Effector memory CD4-positive, alpha-beta T cell (primary cell): ENCODE data around the gene TRMT61A.

Experiments
- DNase-seq, 3 donors: peaks; one replicate each; pipeline ENCODE4 v3.0.0-alpha.2; 2020
- H3K27ac ChIP-seq: 2 replicates; pipeline ENCODE4 v1.7.0; 2013; ENCODE audit warnings: mild to moderate bottlenecking, low read length, moderate library complexity; ENCODE audit not compliant: insufficient read depth, poor library complexity, severe bottlenecking
- H3K27me3 ChIP-seq: replicated peaks from 2 replicates; pipeline ENCODE4 v1.7.0; 2013; ENCODE audit warnings: mild to moderate bottlenecking, low read length; ENCODE audit not compliant: insufficient read depth, control insufficient read depth, poor library complexity, severe bottlenecking
- H3K36me3 ChIP-seq: 2 replicates; pipeline ENCODE4 v1.7.0; 2013; ENCODE audit warnings: mild to moderate bottlenecking, low read length, moderate library complexity; ENCODE audit not compliant: control insufficient read depth, insufficient read depth
- H3K4me1 ChIP-seq: 2 replicates; pipeline ENCODE4 v1.7.0; 2013; ENCODE audit warnings: low read length, mild to moderate bottlenecking; ENCODE audit not compliant: control insufficient read depth, insufficient read depth, poor library complexity, severe bottlenecking
- H3K4me3 ChIP-seq: 2 replicates; pipeline ENCODE4 v1.7.0; 2013; ENCODE audit warnings: low read length, low read depth, mild to moderate bottlenecking; ENCODE audit not compliant: insufficient read depth, poor library complexity, severe bottlenecking
- H3K9me3 ChIP-seq: 2 replicates; pipeline ENCODE4 v1.7.0; 2013; ENCODE audit warnings: mild to moderate bottlenecking, low read length, moderate library complexity; ENCODE audit not compliant: control insufficient read depth

The TRMT61A gene

GRCh38 chr14:103542605-103543088 lies 13.7 kb downstream of the TRMT61A start:
- H3K27ac ChIP-seq, result no peak overlapping the region
- no peaks in the 10 kb centered on the region for H3K27me3 ChIP-seq
- no peaks in the 10 kb centered on the region for H3K36me3 ChIP-seq
- H3K4me3 ChIP-seq, result no peak overlapping the region
- H3K9me3 ChIP-seq, result no peaks in the 10 kb centered on the region
- DNase-seq, result no peak
- no peaks in the 10 kb centered on the region for H3K4me1 ChIP-seq

GRCh38 chr14:103543140-103543539 lies 14.1 kb downstream of the TRMT61A start:
- Histone ChIP-seq H3K36me3 (no peaks in the 10 kb centered on the region), H3K27me3 (no peaks in the 10 kb centered on the region), H3K27ac (no peak overlapping the region), H3K4me3 (no peak overlapping the region), H3K4me1 (no peaks in the 10 kb centered on the region), H3K9me3 (no peaks in the 10 kb centered on the region)
- no peak for DNase-seq

GRCh38 chr14:103543721-103544387 lies 14.9 kb downstream of the TRMT61A start:
- no peak overlapping the region for H3K4me3 ChIP-seq
- no peak overlapping the region for H3K27ac ChIP-seq
- no peaks in the 10 kb centered on the region for H3K36me3 ChIP-seq
- H3K4me1 ChIP-seq, result no peaks in the 10 kb centered on the region
- H3K9me3 ChIP-seq, result no peaks in the 10 kb centered on the region
- DNase-seq, result no peak
- H3K27me3 ChIP-seq, result no peaks in the 10 kb centered on the region

GRCh38 chr14:103544388-103545218 lies 15.6 kb downstream of the TRMT61A start:
- H3K27me3 ChIP-seq, result no peaks in the 10 kb centered on the region
- no peaks in the 10 kb centered on the region for H3K36me3 ChIP-seq
- H3K4me1 ChIP-seq, result no peaks in the 10 kb centered on the region
- no peaks in the 10 kb centered on the region for H3K9me3 ChIP-seq
- no peak for DNase-seq
- H3K27ac ChIP-seq, result no peak overlapping the region
- no peak overlapping the region for H3K4me3 ChIP-seq

GRCh38 chr14:103545219-103545914 lies 16.4 kb downstream of the TRMT61A start:
- Histone ChIP-seq H3K9me3 (no peaks in the 10 kb centered on the region), H3K4me1 (no peaks in the 10 kb centered on the region), H3K27ac (no peak overlapping the region), H3K4me3 (no peak overlapping the region), H3K27me3 (no peaks in the 10 kb centered on the region), H3K36me3 (no peaks in the 10 kb centered on the region)
- DNase-seq, result no peak

- H3K27ac ChIP-seq, result no peak overlapping the region
- no peak overlapping the region for H3K4me3 ChIP-seq
- H3K27me3 ChIP-seq, result no peaks in the 10 kb centered on the region
- H3K36me3 ChIP-seq, result no peaks in the 10 kb centered on the region
- no peaks in the 10 kb centered on the region for H3K4me1 ChIP-seq
- no peak for DNase-seq
- H3K9me3 ChIP-seq, result no peaks in the 10 kb centered on the region
Observed at GRCh38 chr14:103545915-103546651, 17.1 kb downstream of the TRMT61A start.

GRCh38 chr14:103546652-103547454 lies 17.9 kb downstream of the TRMT61A start:
- DNase-seq, result peak; percentile 54 to 72 (median 60)
- no peaks in the 10 kb centered on the region for H3K4me1 ChIP-seq
- no peaks in the 10 kb centered on the region for H3K36me3 ChIP-seq
- H3K27ac ChIP-seq, result no peak overlapping the region
- H3K27me3 ChIP-seq, result no peaks in the 10 kb centered on the region
- no peaks in the 10 kb centered on the region for H3K9me3 ChIP-seq
- H3K4me3 ChIP-seq, result no peak overlapping the region

- Histone ChIP-seq H3K4me3 (no peak overlapping the region), H3K27ac (no peak overlapping the region), H3K36me3 (no peaks in the 10 kb centered on the region), H3K9me3 (no peaks in the 10 kb centered on the region), H3K4me1 (no peaks in the 10 kb centered on the region), H3K27me3 (no peaks in the 10 kb centered on the region)
- no peak for DNase-seq
Observed at GRCh38 chr14:103547455-103547940, 18.5 kb downstream of the TRMT61A start.

GRCh38 chr14:103547941-103548462 lies 19.0 kb downstream of the TRMT61A start:
- Histone ChIP-seq H3K36me3 (no peaks in the 10 kb centered on the region), H3K4me3 (no peak overlapping the region), H3K27me3 (no peaks in the 10 kb centered on the region), H3K9me3 (no peaks in the 10 kb centered on the region), H3K27ac (no peak overlapping the region), H3K4me1 (no peaks in the 10 kb centered on the region)
- no peak for DNase-seq
